ENCODE data around the gene EEF1AKMT2. TPM values are rescaled to one million over a fixed set of nuclear protein-coding genes. Genes with fewer than 3 reads are reported as not detected.

Gene EEF1AKMT2
- total and polyA plus RNA-seq, 2 of the 13 experiments (the other 11 are each of a cell fraction or from before 2014, with no cell fraction given), result 11.3 to 19.3 TPM

DNA sequence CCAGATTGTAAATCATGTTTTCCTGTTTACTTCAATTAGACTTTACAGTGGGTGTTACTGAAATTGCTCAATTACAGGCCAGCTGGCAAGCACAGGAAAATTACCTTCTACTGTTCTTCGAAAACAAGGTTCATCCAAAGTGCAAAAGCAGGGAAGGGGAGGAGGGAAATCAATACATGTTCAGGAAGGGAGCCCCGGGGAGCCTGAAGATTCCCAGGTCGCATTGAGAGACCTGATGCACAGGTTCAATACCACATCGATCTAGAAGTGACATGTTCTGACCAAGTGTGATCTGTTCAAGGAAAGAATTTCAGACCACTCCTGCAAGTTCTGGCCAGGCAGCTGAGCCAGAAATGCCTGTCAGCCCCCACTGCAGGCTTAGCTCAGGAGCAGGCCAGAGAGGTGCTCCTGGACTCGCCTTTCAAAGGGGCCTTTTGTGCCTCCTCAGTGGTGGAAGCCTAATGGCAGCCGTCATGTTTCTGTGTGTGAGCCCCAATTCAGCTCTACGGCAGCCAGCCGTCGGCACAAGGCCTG, 83.4 kb downstream of the EEF1AKMT2 start (continued):
- TF ChIP-seq, protein P1, sequence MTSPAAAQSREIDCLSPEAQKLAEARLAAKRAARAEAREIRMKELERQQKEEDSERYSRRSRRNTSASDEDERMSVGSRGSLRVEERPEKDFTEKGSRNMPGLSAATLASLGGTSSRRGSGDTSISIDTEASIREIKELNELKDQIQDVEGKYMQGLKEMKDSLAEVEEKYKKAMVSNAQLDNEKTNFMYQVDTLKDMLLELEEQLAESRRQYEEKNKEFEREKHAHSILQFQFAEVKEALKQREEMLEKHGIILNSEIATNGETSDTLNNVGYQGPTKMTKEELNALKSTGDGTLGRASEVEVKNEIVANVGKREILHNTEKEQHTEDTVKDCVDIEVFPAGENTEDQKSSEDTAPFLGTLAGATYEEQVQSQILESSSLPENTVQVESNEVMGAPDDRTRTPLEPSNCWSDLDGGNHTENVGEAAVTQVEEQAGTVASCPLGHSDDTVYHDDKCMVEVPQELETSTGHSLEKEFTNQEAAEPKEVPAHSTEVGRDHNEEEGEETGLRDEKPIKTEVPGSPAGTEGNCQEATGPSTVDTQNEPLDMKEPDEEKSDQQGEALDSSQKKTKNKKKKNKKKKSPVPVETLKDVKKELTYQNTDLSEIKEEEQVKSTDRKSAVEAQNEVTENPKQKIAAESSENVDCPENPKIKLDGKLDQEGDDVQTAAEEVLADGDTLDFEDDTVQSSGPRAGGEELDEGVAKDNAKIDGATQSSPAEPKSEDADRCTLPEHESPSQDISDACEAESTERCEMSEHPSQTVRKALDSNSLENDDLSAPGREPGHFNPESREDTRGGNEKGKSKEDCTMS (CRISPR knock-in tag; conservative IDR thresholded peaks at IDR 0.05), result no peak
- no peak for TF ChIP-seq TEAD2 (CRISPR knock-in tag; IDR thresholded peaks at IDR 0.05)
- no peak for TF ChIP-seq FOSL1 (CRISPR knock-in tag; IDR thresholded peaks at IDR 0.05; ENCODE audit: borderline replicate concordance)
- no peak for TF ChIP-seq MAFF (IDR thresholded peaks at IDR 0.05; ENCODE audit: low read depth, low read length)
- TF ChIP-seq, protein P2, sequence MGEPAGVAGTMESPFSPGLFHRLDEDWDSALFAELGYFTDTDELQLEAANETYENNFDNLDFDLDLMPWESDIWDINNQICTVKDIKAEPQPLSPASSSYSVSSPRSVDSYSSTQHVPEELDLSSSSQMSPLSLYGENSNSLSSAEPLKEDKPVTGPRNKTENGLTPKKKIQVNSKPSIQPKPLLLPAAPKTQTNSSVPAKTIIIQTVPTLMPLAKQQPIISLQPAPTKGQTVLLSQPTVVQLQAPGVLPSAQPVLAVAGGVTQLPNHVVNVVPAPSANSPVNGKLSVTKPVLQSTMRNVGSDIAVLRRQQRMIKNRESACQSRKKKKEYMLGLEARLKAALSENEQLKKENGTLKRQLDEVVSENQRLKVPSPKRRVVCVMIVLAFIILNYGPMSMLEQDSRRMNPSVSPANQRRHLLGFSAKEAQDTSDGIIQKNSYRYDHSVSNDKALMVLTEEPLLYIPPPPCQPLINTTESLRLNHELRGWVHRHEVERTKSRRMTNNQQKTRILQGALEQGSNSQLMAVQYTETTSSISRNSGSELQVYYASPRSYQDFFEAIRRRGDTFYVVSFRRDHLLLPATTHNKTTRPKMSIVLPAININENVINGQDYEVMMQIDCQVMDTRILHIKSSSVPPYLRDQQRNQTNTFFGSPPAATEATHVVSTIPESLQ (CRISPR knock-in tag; conservative IDR thresholded peaks at IDR 0.05), result no peak
- TF ChIP-seq, protein P3, sequence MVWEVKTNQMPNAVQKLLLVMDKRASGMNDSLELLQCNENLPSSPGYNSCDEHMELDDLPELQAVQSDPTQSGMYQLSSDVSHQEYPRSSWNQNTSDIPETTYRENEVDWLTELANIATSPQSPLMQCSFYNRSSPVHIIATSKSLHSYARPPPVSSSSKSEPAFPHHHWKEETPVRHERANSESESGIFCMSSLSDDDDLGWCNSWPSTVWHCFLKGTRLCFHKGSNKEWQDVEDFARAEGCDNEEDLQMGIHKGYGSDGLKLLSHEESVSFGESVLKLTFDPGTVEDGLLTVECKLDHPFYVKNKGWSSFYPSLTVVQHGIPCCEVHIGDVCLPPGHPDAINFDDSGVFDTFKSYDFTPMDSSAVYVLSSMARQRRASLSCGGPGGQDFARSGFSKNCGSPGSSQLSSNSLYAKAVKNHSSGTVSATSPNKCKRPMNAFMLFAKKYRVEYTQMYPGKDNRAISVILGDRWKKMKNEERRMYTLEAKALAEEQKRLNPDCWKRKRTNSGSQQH (CRISPR knock-in tag; IDR thresholded peaks at IDR 0.05; ENCODE audit: low read depth), result 0 out of 2 replicates have a peak, but pooled peaks have one; percentile 39
- peak; percentile 85 for TF ChIP-seq KAT2B (IDR thresholded peaks at IDR 0.05; ENCODE audit: borderline replicate concordance, low read depth, low read length)
- peak; percentile 61; the same call in 1 of the 2 replicates for TF ChIP-seq CREM (IDR thresholded peaks at IDR 0.05)
- TF ChIP-seq CREM (CRISPR knock-in tag; IDR thresholded peaks at IDR 0.05), result no peak
- TF ChIP-seq CEBPG (CRISPR knock-in tag; IDR thresholded peaks at IDR 0.05), result peak; percentile 90
- TF ChIP-seq, protein P4, sequence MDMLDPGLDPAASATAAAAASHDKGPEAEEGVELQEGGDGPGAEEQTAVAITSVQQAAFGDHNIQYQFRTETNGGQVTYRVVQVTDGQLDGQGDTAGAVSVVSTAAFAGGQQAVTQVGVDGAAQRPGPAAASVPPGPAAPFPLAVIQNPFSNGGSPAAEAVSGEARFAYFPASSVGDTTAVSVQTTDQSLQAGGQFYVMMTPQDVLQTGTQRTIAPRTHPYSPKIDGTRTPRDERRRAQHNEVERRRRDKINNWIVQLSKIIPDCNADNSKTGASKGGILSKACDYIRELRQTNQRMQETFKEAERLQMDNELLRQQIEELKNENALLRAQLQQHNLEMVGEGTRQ (IDR thresholded peaks at IDR 0.05; ENCODE audit: low read depth, low read length), result no peak
- TF ChIP-seq, protein P4 (CRISPR knock-in tag; IDR thresholded peaks at IDR 0.05; ENCODE audit: borderline replicate concordance), result no peak
- TF ChIP-seq, protein P5, sequence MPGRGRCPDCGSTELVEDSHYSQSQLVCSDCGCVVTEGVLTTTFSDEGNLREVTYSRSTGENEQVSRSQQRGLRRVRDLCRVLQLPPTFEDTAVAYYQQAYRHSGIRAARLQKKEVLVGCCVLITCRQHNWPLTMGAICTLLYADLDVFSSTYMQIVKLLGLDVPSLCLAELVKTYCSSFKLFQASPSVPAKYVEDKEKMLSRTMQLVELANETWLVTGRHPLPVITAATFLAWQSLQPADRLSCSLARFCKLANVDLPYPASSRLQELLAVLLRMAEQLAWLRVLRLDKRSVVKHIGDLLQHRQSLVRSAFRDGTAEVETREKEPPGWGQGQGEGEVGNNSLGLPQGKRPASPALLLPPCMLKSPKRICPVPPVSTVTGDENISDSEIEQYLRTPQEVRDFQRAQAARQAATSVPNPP (CRISPR knock-in tag; IDR thresholded peaks at IDR 0.05), result no peak
- TF ChIP-seq KDM5B (CRISPR knock-in tag; IDR thresholded peaks at IDR 0.05; ENCODE audit: borderline replicate concordance), result no peak
- TF ChIP-seq, protein P6, sequence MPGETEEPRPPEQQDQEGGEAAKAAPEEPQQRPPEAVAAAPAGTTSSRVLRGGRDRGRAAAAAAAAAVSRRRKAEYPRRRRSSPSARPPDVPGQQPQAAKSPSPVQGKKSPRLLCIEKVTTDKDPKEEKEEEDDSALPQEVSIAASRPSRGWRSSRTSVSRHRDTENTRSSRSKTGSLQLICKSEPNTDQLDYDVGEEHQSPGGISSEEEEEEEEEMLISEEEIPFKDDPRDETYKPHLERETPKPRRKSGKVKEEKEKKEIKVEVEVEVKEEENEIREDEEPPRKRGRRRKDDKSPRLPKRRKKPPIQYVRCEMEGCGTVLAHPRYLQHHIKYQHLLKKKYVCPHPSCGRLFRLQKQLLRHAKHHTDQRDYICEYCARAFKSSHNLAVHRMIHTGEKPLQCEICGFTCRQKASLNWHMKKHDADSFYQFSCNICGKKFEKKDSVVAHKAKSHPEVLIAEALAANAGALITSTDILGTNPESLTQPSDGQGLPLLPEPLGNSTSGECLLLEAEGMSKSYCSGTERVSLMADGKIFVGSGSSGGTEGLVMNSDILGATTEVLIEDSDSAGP (CRISPR knock-in tag; IDR thresholded peaks at IDR 0.05; ENCODE audit: borderline replicate concordance), result no peak; the same call in 1 of the 2 replicates
- no peak for TF ChIP-seq NFATC3 (CRISPR knock-in tag; IDR thresholded peaks at IDR 0.05)
- TF ChIP-seq, protein P7, sequence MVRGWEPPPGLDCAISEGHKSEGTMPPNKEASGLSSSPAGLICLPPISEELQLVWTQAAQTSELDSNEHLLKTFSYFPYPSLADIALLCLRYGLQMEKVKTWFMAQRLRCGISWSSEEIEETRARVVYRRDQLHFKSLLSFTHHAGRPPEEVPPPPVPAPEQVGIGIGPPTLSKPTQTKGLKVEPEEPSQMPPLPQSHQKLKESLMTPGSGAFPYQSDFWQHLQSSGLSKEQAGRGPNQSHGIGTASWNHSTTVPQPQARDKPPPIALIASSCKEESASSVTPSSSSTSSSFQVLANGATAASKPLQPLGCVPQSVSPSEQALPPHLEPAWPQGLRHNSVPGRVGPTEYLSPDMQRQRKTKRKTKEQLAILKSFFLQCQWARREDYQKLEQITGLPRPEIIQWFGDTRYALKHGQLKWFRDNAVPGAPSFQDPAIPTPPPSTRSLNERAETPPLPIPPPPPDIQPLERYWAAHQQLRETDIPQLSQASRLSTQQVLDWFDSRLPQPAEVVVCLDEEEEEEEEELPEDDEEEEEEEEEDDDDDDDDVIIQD (CRISPR knock-in tag; IDR thresholded peaks at IDR 0.05; ENCODE audit: low read depth), result peak; percentile 25; the same call in 1 of the 2 replicates
